Adrenal gland (tissue), 12 donors: ENCODE results near the gene CDK8. TPM values are rescaled to one million over a fixed set of nuclear protein-coding genes. Genes with fewer than 3 reads are reported as not detected.

Experiments
- DNase-seq, 7 donors: peaks; one replicate each; pipeline ENCODE4 v3.0.0-alpha.2; 2019 to 2020
- H3K27ac ChIP-seq, 5 donors: fragments of 200-600 bp; sonication (generic) in 4 of 5; 1 replicate in 3 of 5; 2 replicates in 2 of 5; pipeline versions ENCODE4 v1.5.1 to v1.8.0; 2016 to 2020; ENCODE audit warnings: mild to moderate bottlenecking in 1 of 5
- H3K27me3 ChIP-seq: fragments of 200-600 bp; 2 replicates; pipeline ENCODE4 v1.8.0; 2021
- H3K36me3 ChIP-seq, 2 donors: fragments of 200-600 bp; replicated peaks in 1 of 2; 1 replicate in 1 of 2; 2 replicates in 1 of 2; pipeline versions ENCODE4 v1.5.1 to v1.8.0; 2018 to 2022
- H3K4me1 ChIP-seq, 2 donors: fragments of 200-600 bp; replicated peaks in 1 of 2; 1 replicate in 1 of 2; 2 replicates in 1 of 2; pipeline versions ENCODE4 v1.5.1 to v1.8.0; 2018 to 2021
- H3K4me3 ChIP-seq, 4 donors: fragments of 200-600 bp; sonication (generic) in 3 of 4; one replicate each; pipeline ENCODE4 v1.5.1; 2016 to 2018
- H3K9me3 ChIP-seq, 3 donors: fragments of 200-600 bp; sonication (generic) in 1 of 3; replicated peaks in 1 of 3; 1 replicate in 2 of 3; 2 replicates in 1 of 3; pipeline versions ENCODE4 v1.5.1 to v1.8.0; 2016 to 2021
- CTCF ChIP-seq, 6 experiments: fragments of 450-650 bp in 4 of 6; fragments of 200-600 bp in 2 of 6; sonication (generic) in 1 of 6; IDR thresholded peaks; 1 replicate in 5 of 6; 2 replicates in 1 of 6; pipeline versions ENCODE4 v1.5.1 to v1.8.0; 2016 to 2021; ENCODE audit warnings: antibody characterized with exemption in 6 of 6, mild to moderate bottlenecking in 2 of 6, moderate library complexity in 1 of 6
- POLR2A ChIP-seq, 2 donors: fragments of 450-650 bp; IDR thresholded peaks; one replicate each; pipeline ENCODE4 v1.6.1; 2017; ENCODE audit warnings: antibody characterized with exemption in 2 of 2, mild to moderate bottlenecking in 2 of 2, moderate library complexity in 1 of 2
- WGBS, 4 donors: extraction: QIAGEN DNeasy Blood & Tissue Kit in 2 of 4; methylation state at CpG; one replicate each; pipeline versions ENCODE4 v1.1.5 to v1.1.7; 2013 to 2017; 5-methylcytosine and 5-hydroxymethylcytosine counted together
- intact Hi-C, 2 donors: fragments of 100-400 bp; cut with DNase I; formaldehyde crosslinking; loops; one replicate each; pipeline versions ENCODE4 v1.14.1 to v1.15.0; 2022 to 2023
- polyA plus RNA-seq, 3 donors: library from polyadenylated mRNA; stranded (reverse); fragments of 200-250 nt in 2 of 3; fragments of 350-450 nt in 1 of 3; fragmentation: Illumina TruSeq in 1 of 3; extraction: RNeasy Lipid Tissue Mini Kit (QIAGEN cat#74804) in 1 of 3; gene quantifications; one replicate each; pipeline ENCODE4 v1.2.3, GENCODE V29; 2013 to 2014
- total RNA-seq, 9 donors: library from RNA; depleted of rRNA in 4 of 9; stranded (reverse); fragments of >200 nt in 4 of 9; fragments of 120-200 nt in 1 of 9; fragmentation: NEBNext Ultra II Directional in 1 of 9; extraction: Animal tissue kit (Norgen Biotek cat#: 25700) in 1 of 9; gene quantifications; one replicate each; pipeline versions ENCODE4 v1.1.0 to v1.2.4, GENCODE V29; 2013 to 2023
- donor health status: healthy with polysubstance abuse.
- donor health status: Bipolar disorder and iron deficiency.
- donor health status: DM: yes; HTN: yes; CAD: no.
- donor health status: DM: no; HTN: no; CAD: no.
- donor health status: DM: no; HTN: no; CAD: no.
- donor health status: DM: yes; HTN: yes; CAD: no.

Gene CDK8
- total and polyA plus RNA-seq, 12 donors: 7.7 to 65.4 (median 11.3) TPM

GRCh38 chr13:26227166-26227971 lies 26.6 kb upstream of the CDK8 start:
- intact Hi-C loops: no loop called here

GRCh38 chr13:26228096-26228495 lies 25.8 kb upstream of the CDK8 start:
- H3K27ac ChIP-seq: no peak overlapping the region
- TF ChIP-seq POLR2A (IDR thresholded peaks at IDR 0.05) (no peak), CTCF (IDR thresholded peaks at IDR 0.05) (no peak)
- no peak overlapping the region for H3K4me3 ChIP-seq
- no peaks in the 10 kb centered on the region for H3K9me3 ChIP-seq
- no peaks in the 10 kb centered on the region for H3K27me3 ChIP-seq
- intact Hi-C loops: no loop called here
- no peaks in the 10 kb centered on the region for H3K36me3 ChIP-seq
- H3K4me1 ChIP-seq: peaks cover 0 to under 1% of the 10 kb centered on the region in 2 donors
- no peak for DNase-seq
- WGBS, 4 donors: 74 to 94% (median 87%) methylated on average over 2 of the region's 2 CpGs

More at GRCh38 chr13:26227166-26227971, 26.6 kb upstream of the CDK8 start:
- Histone ChIP-seq H3K4me3 (no peak overlapping the region), H3K36me3 (no peaks in the 10 kb centered on the region), H3K27ac (no peak overlapping the region), H3K27me3 (no peaks in the 10 kb centered on the region), H3K9me3 (no peaks in the 10 kb centered on the region), H3K4me1 (peaks cover 0 to 4% of the 10 kb centered on the region in 2 donors)
- TF ChIP-seq CTCF (IDR thresholded peaks at IDR 0.05): no peak
- no peak for TF ChIP-seq POLR2A (IDR thresholded peaks at IDR 0.05)
- no peak for DNase-seq
- WGBS, 4 donors: 84 to 89% (median 87%) methylated on average over 4 to 6 of the region's 6 CpGs

- Histone ChIP-seq H3K27ac (no peak overlapping the region), H3K27me3 (no peaks in the 10 kb centered on the region), H3K9me3 (no peaks in the 10 kb centered on the region), H3K36me3 (no peaks in the 10 kb centered on the region), H3K4me1 (no peaks in the 10 kb centered on the region), H3K4me3 (no peak overlapping the region)
- no peak for DNase-seq
- intact Hi-C loops: no loop called here
- TF ChIP-seq CTCF (IDR thresholded peaks at IDR 0.05) (no peak), POLR2A (IDR thresholded peaks at IDR 0.05) (no peak)
- 72 to 94% (median 90%) methylated on average over 6 to 13 of the region's 13 CpGs for WGBS, 4 donors
Observed at GRCh38 chr13:26229080-26229615, 24.8 kb upstream of the CDK8 start.

- no peak overlapping the region for H3K27ac ChIP-seq
- no peaks in the 10 kb centered on the region for H3K27me3 ChIP-seq
- TF ChIP-seq CTCF (IDR thresholded peaks at IDR 0.05) (no peak), POLR2A (IDR thresholded peaks at IDR 0.05) (no peak)
- WGBS, 4 donors: 69 to 79% (median 77%) methylated on average over 6 of the region's 6 CpGs
- H3K4me1 ChIP-seq: no peaks in the 10 kb centered on the region
- H3K4me3 ChIP-seq: no peak overlapping the region
- no peak for DNase-seq
- intact Hi-C loops: no loop called here
- H3K36me3 ChIP-seq: no peaks in the 10 kb centered on the region
- no peaks in the 10 kb centered on the region for H3K9me3 ChIP-seq
Observed at GRCh38 chr13:26230703-26231102, 23.2 kb upstream of the CDK8 start.
